MM.1S (cell line): Measurements from ENCODE around the gene UBAC2.
"Not testable (repeated sequence)": the region's sequence is repeated elsewhere in the genome, so short reads cannot be mapped to it uniquely, and the experiment has no call there.

ENCODE experiments used
- DNase-seq: peaks from one replicate; pipeline ENCODE4 v3.0.0-alpha.2; 2015
- H2AFZ ChIP-seq: fragments of 300-600 bp; sonication (generic); 2 replicates; pipeline ENCODE4 v1.6.0; 2016; ENCODE audit warnings: antibody characterized with exemption, low read length
- H3F3A ChIP-seq: fragments of 300-600 bp; sonication (generic); 2 replicates; pipeline ENCODE4 v1.6.1; 2016; ENCODE audit warnings: mild to moderate bottlenecking, antibody characterized with exemption, low read length, moderate library complexity, mixed read lengths; ENCODE audit not compliant: insufficient read depth
- H3K27ac ChIP-seq: fragments of 300-600 bp; sonication (generic); 2 replicates; pipeline ENCODE4 v1.5.1; 2016; ENCODE audit warnings: mild to moderate bottlenecking, low read length
- H3K27me3 ChIP-seq: fragments of 300-600 bp; sonication (generic); replicated peaks from 2 replicates; pipeline ENCODE4 v1.6.0; 2016; ENCODE audit warnings: low read length; ENCODE audit not compliant: insufficient read depth
- H3K36me3 ChIP-seq: fragments of 300-600 bp; sonication (generic); replicated peaks from 2 replicates; pipeline ENCODE4 v1.6.1; 2016; ENCODE audit warnings: mild to moderate bottlenecking, low read length, mixed read lengths; ENCODE audit not compliant: insufficient read depth
- H3K4me1 ChIP-seq: fragments of 300-600 bp; sonication (generic); 2 replicates; pipeline ENCODE4 v1.6.1; 2016; ENCODE audit warnings: low read length, mixed read lengths
- H3K4me2 ChIP-seq: fragments of 300-600 bp; sonication (generic); 2 replicates; pipeline ENCODE4 v1.6.0; 2016; ENCODE audit warnings: low read depth, low read length
- H3K4me3 ChIP-seq: fragments of 300-600 bp; sonication (generic); 2 replicates; pipeline ENCODE4 v1.5.1; 2016; ENCODE audit warnings: low read length, mixed read lengths
- H3K79me2 ChIP-seq: fragments of 300-600 bp; sonication (generic); 2 replicates; pipeline ENCODE4 v1.6.1; 2016; ENCODE audit warnings: mixed run types, low read length, mixed read lengths
- H3K9ac ChIP-seq: fragments of 300-600 bp; sonication (generic); 2 replicates; pipeline ENCODE4 v1.6.1; 2016; ENCODE audit warnings: low read length, mixed read lengths
- H3K9me2 ChIP-seq: fragments of 300-600 bp; sonication (generic); replicated peaks from 2 replicates; pipeline ENCODE4 v1.6.1; 2016; ENCODE audit warnings: mild to moderate bottlenecking, low read length, mixed read lengths; ENCODE audit not compliant: insufficient read depth
- H3K9me3 ChIP-seq: fragments of 300-600 bp; sonication (generic); replicated peaks from 2 replicates; pipeline ENCODE4 v1.6.1; 2016; ENCODE audit warnings: mild to moderate bottlenecking, low read length, mixed read lengths; ENCODE audit not compliant: insufficient read depth
- H4K20me1 ChIP-seq: fragments of 300-600 bp; sonication (generic); 2 replicates; pipeline ENCODE4 v1.6.1; 2016; ENCODE audit warnings: mild to moderate bottlenecking, low read length, moderate library complexity, mixed read lengths; ENCODE audit not compliant: insufficient read depth
- EZH2 ChIP-seq: fragments of 300-600 bp; sonication (generic); optimal IDR thresholded peaks from 2 replicates; pipeline ENCODE3; 2017; ENCODE audit warnings: low read depth, mild to moderate bottlenecking, antibody characterized with exemption, low read length, mixed read lengths
- EZH2phosphoT487 ChIP-seq: fragments of 300-600 bp; sonication (generic); IDR thresholded peaks from 2 replicates; pipeline ENCODE4 v1.6.1; 2018; ENCODE audit warnings: antibody characterized with exemption, low read length
- TF ChIP-seq, protein P1 (sequence below): fragments of 300-600 bp; sonication (generic); IDR thresholded peaks from 2 replicates; pipeline ENCODE4 v1.5.1; 2016; ENCODE audit warnings: antibody characterized with exemption, low read length, mixed read lengths

The UBAC2 gene

DNA sequence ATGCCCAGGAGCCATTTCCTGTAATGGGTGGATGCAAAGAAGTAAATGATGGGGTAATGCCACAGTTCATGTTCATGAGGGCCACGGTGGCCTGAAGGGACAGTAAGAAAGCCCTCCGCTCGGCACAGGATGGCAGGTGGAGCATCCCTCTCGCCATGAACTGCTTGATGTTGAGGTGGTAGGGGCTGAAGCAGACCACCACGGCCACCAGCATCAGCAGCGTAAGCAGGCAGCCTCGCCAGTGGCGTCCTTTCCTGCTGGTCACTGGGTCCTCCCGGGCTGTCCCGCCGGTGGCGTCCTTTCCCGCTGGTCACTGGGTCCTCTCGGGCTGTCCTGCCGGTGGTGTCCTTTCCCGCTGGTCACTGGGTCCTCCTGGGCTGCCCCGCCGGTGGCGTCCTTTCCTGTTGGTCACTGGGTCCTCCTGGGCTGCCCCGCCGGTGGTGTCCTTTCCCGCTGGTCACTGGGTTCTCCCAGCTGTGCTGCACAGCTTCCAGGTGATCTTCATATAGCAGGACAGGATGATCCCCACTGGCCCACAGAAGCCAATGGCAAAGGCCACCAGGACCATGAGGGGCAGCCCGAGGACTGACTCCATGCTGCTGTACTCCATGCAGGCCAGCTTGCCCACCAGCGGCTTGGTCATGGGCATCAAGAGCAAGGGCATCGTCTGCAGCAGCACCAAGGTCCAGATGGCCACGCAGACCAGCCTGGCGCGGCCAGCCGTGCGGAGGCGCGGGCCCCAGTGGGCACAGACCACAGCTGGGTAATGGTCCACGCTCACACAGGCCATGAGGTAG, 207.4 kb downstream of the UBAC2 start:
- H4K20me1 ChIP-seq, result no peaks in the 10 kb centered on the region
- peaks cover 33% of the 10 kb centered on the region for H3K27me3 ChIP-seq
- no peaks in the 10 kb centered on the region for H3K4me1 ChIP-seq
- no peaks in the 10 kb centered on the region for H3K36me3 ChIP-seq
- DNase-seq, result no peak
- no peak overlapping the region for H3K4me2 ChIP-seq
- H3K9me2 ChIP-seq, result no peaks in the 10 kb centered on the region
- TF ChIP-seq EZH2, result no peak
- TF ChIP-seq, protein P1, sequence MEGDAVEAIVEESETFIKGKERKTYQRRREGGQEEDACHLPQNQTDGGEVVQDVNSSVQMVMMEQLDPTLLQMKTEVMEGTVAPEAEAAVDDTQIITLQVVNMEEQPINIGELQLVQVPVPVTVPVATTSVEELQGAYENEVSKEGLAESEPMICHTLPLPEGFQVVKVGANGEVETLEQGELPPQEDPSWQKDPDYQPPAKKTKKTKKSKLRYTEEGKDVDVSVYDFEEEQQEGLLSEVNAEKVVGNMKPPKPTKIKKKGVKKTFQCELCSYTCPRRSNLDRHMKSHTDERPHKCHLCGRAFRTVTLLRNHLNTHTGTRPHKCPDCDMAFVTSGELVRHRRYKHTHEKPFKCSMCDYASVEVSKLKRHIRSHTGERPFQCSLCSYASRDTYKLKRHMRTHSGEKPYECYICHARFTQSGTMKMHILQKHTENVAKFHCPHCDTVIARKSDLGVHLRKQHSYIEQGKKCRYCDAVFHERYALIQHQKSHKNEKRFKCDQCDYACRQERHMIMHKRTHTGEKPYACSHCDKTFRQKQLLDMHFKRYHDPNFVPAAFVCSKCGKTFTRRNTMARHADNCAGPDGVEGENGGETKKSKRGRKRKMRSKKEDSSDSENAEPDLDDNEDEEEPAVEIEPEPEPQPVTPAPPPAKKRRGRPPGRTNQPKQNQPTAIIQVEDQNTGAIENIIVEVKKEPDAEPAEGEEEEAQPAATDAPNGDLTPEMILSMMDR, result no peak
- no peak for TF ChIP-seq EZH2phosphoT487
- no peaks in the 10 kb centered on the region for H3K9me3 ChIP-seq
- no peak overlapping the region for H2AFZ ChIP-seq
- H3K27ac ChIP-seq, result no peak overlapping the region
- no peaks in the 10 kb centered on the region for H3F3A ChIP-seq
- no peak overlapping the region for H3K4me3 ChIP-seq
- H3K79me2 ChIP-seq, result no peaks in the 10 kb centered on the region
- no peak overlapping the region for H3K9ac ChIP-seq

DNA sequence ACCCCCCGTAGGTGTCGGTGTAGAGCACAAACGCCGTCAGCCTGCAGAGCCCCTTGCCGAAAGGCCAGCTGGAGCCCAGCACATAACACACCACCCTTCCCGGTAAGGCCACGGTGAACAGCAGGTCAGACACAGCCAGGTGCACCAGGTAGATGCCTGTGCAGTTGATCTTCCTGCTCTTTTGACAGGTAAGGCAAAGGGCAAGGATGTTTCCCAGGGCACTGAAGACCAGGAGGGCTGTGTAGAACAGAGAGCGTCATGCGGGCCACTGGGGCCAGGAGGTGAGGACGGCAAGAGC, 208.0 kb downstream of the UBAC2 start:
- Histone ChIP-seq H2AFZ (no peak overlapping the region), H3K9me3 (no peaks in the 10 kb centered on the region), H3K36me3 (no peaks in the 10 kb centered on the region), H3K79me2 (no peaks in the 10 kb centered on the region), H3K9me2 (no peaks in the 10 kb centered on the region), H3K27ac (no peak overlapping the region), H3K4me2 (no peak overlapping the region), H3K27me3 (peaks cover 38% of the 10 kb centered on the region), H3K9ac (no peak overlapping the region), H3K4me1 (no peaks in the 10 kb centered on the region), H4K20me1 (no peaks in the 10 kb centered on the region), H3F3A (no peaks in the 10 kb centered on the region), H3K4me3 (no peak overlapping the region)
- DNase-seq, result no peak
- TF ChIP-seq EZH2phosphoT487 (no peak), EZH2 (no peak)
- TF ChIP-seq, protein P1, result no peak

DNA sequence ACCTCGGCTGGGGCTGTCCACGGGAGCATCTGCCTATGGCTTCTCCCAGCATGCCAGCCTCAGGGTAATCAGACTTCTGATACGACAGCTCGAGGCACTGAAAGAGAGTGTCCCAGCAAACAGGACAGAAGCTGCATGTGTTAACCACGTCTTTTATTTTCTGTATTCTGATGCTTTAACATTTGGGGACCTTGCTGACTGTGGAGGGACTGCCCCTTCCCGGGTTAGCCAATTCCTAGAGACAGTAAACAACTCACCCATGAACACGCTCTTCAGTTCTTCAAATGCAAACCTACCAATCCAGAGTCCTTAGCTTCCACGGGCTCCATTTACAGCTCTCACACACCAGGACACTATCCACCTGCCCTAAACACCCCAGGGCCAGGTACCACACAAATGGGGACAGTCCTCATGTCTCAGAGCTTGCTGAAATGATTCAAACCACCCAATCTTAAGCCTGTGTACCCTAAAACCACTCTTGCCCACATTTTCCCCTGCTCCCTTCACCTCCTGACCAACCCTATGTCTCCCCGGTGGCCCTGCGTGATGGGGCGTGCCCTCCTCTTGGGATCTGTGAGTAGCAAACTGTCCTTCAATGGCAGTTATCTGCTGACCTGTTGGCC, 208.9 kb downstream of the UBAC2 start:
- H3K9me2 ChIP-seq, H3K4me1 ChIP-seq, H3K9me3 ChIP-seq, H2AFZ ChIP-seq, H3F3A ChIP-seq, H3K4me3 ChIP-seq, H3K27ac ChIP-seq, H3K36me3 ChIP-seq, H4K20me1 ChIP-seq, H3K9ac ChIP-seq, H3K4me2 ChIP-seq, H3K79me2 ChIP-seq, DNase-seq: not testable (repeated sequence)
- H3K27me3 ChIP-seq, result peaks cover 38% of the 10 kb centered on the region

DNA sequence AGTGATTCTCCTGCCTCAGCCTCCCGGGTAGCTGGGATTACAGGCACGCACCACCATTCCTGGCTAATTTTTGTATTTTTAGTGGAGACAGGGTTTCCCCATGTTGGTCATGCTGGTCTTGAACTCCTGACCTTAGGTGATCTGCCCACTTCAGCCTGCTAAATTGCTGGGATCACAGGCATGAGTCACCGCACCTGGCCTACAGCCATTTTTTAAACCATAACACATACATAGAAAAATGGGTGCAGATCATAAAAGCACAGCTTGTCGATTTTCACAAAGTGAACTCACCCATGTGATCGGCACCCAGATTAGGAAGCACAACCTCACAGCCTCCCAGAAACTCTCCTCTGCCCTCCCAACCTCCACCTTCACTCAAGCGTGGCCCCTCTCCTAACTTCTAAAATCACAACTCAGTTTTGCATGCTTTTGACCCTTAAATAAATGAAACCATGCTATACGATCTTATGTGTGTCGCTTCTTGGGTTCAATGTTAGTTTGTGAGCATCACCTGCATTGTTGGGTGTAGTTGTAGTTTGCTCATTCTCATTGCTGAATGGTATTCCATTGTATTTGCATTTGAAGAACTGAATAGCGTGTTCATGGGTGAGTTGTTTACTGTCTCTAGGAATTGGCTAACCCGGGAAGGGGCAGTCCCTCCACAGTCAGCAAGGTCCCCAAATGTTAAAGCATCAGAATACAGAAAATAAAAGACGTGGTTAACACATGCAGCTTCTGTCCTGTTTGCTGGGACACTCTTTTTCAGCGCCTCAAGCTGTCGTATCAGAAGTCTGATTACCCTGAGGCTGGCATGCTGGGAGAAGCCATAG, 210.2 kb downstream of the UBAC2 start:
- not testable (repeated sequence) for H4K20me1 ChIP-seq, H3K9me3 ChIP-seq, H3K4me1 ChIP-seq, H3K4me3 ChIP-seq, H3K36me3 ChIP-seq, H3F3A ChIP-seq, H3K79me2 ChIP-seq, H2AFZ ChIP-seq, DNase-seq, H3K9ac ChIP-seq, H3K4me2 ChIP-seq, H3K27ac ChIP-seq, H3K9me2 ChIP-seq
- peaks cover 33% of the 10 kb centered on the region for H3K27me3 ChIP-seq
